GM21619 (cell line): ENCODE data around the gene NRXN3.
"Not testable (repeated sequence)": the region's sequence is repeated elsewhere in the genome, so short reads cannot be mapped to it uniquely, and the experiment has no call there.

Experiments used
- ATAC-seq: cut with Tn5 transposase; IDR thresholded peaks from one replicate; pipeline ENCODE4 v1.9.1; 2021; ENCODE audit not compliant: unreplicated experiment

Gene NRXN3

GRCh38 chr14:78566026-78566858 is 396.1 kb downstream of the NRXN3 start:
- ATAC-seq, result peak; percentile 96

DNA sequence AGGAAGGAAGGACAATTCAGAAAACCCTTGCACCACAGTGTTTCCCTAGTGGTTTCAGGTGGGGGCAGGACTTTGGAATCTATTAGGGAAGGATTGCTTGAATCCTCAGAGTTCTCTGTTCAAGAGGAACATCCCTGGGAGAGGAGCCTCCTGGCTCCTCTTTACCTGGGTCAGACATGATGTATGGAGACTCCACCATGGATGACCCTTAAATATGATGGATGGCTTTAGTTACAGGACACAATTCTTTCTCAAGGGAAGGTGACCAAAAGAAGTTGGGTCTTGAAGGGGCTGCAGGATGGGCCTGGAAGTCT is 396.6 kb downstream of the NRXN3 start:
- no peak for ATAC-seq

GRCh38 chr14:78567343-78567742 is 397.2 kb downstream of the NRXN3 start:
- ATAC-seq, result no peak

- ATAC-seq, result not testable (repeated sequence)
Observed at GRCh38 chr14:78573736-78574135, 403.6 kb downstream of the NRXN3 start.

GRCh38 chr14:78576437-78577166 is 406.4 kb downstream of the NRXN3 start:
- no peak for ATAC-seq

DNA sequence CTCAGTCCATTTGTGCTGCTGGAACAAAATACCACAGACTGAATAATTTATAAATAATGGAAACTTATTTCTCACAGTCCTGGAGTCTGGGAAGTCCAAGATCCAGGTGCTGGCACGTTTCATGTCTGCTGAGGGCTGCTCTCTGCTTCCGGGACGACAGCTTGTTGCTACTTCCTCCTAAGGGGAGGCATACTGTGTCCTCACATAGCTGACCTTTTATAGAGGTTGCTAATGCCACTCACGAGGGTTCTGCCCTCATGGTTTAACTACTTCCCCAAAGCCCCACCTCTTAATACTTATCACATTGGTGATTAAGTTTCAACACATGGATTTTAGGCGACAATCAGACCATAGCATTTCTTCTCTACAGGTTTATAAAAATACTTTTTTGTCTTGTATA is 411.1 kb downstream of the NRXN3 start:
- no peak for ATAC-seq

GRCh38 chr14:78586681-78587080 is 416.5 kb downstream of the NRXN3 start:
- ATAC-seq, result no peak

DNA sequence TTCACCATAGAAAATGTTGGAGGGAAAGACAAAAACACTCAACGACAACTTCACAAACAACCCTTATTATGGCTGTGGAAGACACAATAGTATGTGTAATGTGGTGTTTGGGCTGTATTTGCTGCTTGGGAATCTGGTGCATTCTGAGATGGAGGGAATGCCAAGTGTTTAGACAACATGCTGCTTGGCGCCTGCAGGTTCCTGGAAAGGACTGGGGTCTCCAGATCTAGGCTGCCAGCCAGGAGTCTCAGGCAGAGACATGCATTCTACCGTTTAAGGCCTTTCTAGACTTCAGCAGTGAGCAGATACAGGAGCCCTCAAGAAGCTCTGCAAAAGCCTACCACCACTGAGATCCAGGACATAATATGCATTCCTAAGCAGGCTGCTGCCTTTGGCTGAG is 418.7 kb downstream of the NRXN3 start:
- ATAC-seq, result no peak

- ATAC-seq, result no peak
Observed at GRCh38 chr14:78592616-78593219, 422.5 kb downstream of the NRXN3 start.

GRCh38 chr14:78593949-78594348 is 423.8 kb downstream of the NRXN3 start:
- no peak for ATAC-seq

DNA sequence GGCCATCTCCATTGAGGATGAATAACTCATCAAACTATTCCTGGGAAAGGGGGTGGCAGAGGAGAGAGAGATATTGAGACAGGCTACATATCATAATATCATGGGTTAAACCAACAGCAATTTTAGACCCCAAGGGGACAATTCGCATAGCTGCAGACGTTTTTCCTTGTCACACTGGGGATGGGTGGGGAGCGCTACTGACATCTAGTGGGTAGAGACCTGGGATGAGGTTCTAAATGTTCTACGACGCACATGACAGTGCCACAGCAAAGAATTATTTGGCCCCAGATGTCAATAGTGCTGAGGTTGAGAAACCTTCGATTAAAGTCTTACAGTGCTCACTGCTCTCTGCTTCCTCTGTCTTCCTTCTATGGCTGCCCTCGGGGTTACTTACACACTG is 425.6 kb downstream of the NRXN3 start:
- ATAC-seq, result no peak

DNA sequence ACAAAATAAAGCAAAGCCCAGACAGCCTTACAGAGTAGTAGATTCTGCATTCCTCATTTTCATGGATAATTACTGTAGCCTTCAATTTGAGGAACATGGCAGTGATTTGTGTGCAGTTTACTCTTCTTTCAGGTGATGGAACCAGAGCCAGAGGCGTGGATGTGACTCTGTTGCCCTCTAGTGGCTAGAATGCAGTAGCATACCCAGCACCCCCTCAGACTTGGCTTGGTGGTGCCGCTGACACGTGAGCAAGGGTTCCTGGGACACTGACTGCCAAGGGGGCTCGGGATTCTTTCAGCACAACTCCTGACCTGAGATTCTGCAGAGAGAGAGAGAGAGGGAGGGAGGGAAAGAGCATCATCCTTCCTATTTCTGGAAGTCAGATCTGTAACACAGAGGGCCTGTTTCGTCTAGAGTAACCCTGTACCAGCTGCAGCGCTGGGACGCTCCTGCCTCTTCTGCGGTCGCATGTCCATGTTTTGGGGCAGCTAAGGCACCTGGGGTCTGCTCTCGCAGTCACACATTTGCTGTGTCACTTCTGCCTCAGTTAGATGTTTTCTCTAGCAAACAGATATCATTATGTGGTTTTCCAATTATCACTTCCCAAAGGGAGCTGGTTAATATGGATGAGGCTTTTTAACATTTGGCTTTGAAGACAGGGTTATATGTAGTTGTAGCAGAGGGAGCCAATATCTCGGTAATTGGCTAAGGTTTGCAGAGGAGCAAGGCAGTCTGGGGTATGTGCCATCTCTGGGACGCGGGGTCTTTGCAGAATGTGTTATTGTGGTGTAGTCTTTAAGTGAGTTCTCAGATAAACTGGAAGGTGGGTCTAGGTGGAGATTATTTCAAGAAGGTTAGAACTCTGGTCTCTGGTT is 428.1 kb downstream of the NRXN3 start:
- peak; percentile 94 for ATAC-seq

DNA sequence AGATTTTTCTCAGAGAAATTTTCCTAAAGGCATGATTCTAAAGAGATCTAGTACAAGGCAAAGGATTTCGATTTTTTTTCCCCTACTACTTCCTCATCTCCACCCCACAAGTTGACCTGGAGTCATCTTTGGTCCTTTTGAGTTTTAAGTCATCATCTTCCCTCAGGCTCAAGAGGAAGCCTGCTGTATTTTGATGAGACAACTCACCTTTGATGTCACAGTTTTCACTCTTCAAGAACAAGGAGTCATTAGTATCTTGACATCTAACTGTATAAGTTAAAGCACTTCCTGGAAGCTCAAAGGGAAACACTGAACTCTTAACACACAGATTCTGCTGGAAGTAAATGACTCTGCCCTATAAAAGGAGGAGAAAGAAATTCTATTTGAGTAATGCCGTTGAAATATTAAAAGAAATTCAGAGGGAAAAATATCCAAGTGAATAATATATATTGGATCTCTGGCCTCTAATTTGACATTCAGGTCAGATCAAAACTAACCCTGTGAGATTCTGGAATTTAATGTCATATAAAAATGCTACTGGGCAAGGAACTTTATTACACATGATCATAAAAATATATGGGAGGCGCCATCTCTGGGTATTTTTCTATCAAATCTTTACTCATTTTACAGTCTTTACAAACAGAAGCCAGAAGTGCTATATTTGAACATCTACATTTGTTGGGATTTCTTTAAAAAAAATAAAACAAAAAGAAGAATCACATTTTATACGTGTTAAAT is 435.0 kb downstream of the NRXN3 start:
- ATAC-seq, result no peak

DNA sequence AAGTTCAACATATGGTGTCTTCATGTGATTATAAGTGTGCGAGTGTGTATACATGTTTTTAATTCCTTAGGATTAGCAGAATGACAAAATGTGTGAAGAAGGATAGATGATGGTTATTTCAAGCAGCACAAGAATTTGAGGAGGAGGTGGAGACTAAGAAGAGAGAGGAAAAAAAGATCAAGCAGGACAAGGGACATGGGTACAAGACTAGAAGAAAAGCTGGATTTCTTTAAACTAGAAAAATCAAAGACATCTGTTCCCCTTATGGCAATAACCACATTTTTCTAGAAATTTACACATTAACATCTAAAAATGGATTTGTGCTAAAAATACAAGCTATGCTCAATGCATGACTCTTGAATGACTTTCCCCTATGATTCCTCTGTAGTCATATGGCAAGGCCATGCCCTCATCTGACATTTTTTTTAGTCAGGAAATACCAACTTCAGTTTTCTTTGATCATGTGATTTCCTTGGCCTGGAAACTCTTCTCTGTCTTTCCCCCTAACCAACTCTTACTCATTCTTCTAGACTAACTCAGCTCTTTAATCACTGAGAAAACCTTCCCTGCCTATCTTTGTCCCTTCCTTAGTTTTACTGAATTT is 435.8 kb downstream of the NRXN3 start:
- no peak for ATAC-seq

DNA sequence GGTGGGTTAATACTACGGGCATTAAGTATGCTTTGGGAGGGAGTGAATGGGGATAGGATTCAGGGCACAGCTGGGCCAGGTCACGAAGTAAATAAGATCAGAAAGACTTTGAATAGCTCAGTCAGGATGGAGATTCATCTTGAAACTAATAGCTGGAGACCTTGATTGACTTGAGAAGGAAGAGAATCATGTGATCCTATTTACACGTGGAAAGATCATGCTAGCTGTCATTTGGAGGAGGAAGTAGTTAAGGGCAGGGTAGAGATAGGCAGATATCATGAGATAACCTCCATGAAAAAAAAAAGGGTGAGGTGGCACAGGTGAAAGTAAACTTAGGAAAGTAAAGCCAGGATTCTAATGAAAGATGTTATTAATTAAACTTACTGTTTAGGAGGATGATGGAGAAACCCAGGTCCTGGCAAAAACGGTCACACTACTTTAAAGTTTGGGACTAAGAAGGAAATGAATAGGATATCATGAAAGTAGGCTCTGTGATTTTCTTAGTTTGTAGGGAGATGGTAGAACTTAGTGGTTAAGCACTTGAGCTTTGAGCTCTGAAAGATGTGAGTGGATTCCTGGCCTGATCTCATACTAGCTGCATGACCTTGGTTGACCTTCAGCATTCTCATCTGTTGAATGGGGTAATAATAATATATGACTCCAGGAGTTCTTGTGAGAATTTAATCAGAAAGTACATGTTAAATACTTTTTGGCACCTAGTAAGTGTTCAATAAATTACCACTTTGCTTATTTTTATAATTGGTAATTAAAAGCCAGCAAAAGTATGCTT is 439.0 kb downstream of the NRXN3 start:
- ATAC-seq, result no peak

DNA sequence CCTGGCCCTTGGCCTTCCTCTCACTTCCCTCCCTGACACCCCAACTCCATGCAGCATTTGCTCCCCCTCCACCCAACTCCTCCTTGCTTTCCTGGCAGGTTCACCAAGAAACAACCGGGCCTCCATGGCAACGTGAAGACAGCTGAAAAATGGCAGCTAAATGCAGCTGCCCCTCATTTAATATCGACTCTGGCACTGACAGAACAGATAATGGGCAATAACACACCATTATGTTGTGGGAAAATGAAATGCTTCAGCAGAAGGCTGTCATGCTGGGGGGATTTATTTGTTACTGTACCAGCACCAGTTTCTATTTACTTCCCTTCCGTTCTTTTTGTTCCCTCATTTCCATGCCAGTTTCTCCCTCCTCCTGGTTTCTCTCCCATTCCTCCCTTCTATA is 440.8 kb downstream of the NRXN3 start:
- no peak for ATAC-seq

- ATAC-seq, result no peak
Observed at GRCh38 chr14:78611796-78612571, 441.8 kb downstream of the NRXN3 start.

GRCh38 chr14:78612666-78613065 is 442.5 kb downstream of the NRXN3 start:
- no peak for ATAC-seq

- no peak for ATAC-seq
Observed at GRCh38 chr14:78614593-78614992, 444.4 kb downstream of the NRXN3 start.
